Osteoblast (primary cell): Measurements from ENCODE around the gene ST6GALNAC5. TPM values are rescaled to one million over a fixed set of nuclear protein-coding genes. Genes with fewer than 3 reads are reported as not detected.

Experiments used
- DNase-seq: peaks from one replicate; pipeline ENCODE4 v3.0.0; 2011; ENCODE audit warnings: low spot score, mixed read lengths; ENCODE audit not compliant: insufficient read length; ENCODE audit errors: missing footprints
- H2AFZ ChIP-seq: 2 replicates; pipeline ENCODE4 v1.6.0; 2011; ENCODE audit warnings: mild to moderate bottlenecking, low read length
- H3K27ac ChIP-seq: 2 replicates; pipeline ENCODE4 v1.5.1; 2011; ENCODE audit warnings: mild to moderate bottlenecking, low read depth, low read length, moderate library complexity
- H3K27me3 ChIP-seq: 2 replicates; pipeline ENCODE4 v1.6.0; 2012; ENCODE audit warnings: mild to moderate bottlenecking, control low read depth, inconsistent platforms, low read length, moderate library complexity; ENCODE audit not compliant: insufficient read depth
- H3K36me3 ChIP-seq: 2 replicates; pipeline ENCODE4 v1.5.1; 2011; ENCODE audit warnings: mild to moderate bottlenecking, low read length, control low read depth, moderate library complexity; ENCODE audit not compliant: insufficient read depth
- H3K4me1 ChIP-seq: 2 replicates; pipeline ENCODE4 v1.5.1; 2011; ENCODE audit warnings: mild to moderate bottlenecking, low read length, control low read depth, moderate library complexity; ENCODE audit not compliant: insufficient read depth
- H3K4me2 ChIP-seq: 2 replicates; pipeline ENCODE4 v1.6.0; 2011; ENCODE audit warnings: mild to moderate bottlenecking, low read length; ENCODE audit not compliant: insufficient read depth
- H3K4me3 ChIP-seq: fragments of 200-600 bp; sonication (generic); 3 replicates; pipeline ENCODE4 v1.5.1; 2012; ENCODE audit warnings: mild to moderate bottlenecking, low read length, inconsistent platforms; ENCODE audit not compliant: insufficient read depth
- H3K79me2 ChIP-seq: 2 replicates; pipeline ENCODE4 v1.6.0; 2012; ENCODE audit warnings: mild to moderate bottlenecking, low read length, control low read depth, inconsistent platforms; ENCODE audit not compliant: insufficient read depth
- H3K9me3 ChIP-seq: 2 replicates; pipeline ENCODE4 v1.5.1; 2011; ENCODE audit warnings: low read depth, low read length, control low read depth
- H4K20me1 ChIP-seq: 2 replicates; pipeline ENCODE4 v1.6.0; 2012; ENCODE audit warnings: mild to moderate bottlenecking, low read length, control low read depth; ENCODE audit not compliant: insufficient read depth
- CTCF ChIP-seq: IDR thresholded peaks from 2 replicates; pipeline ENCODE4 v1.5.1; 2011; ENCODE audit warnings: mild to moderate bottlenecking, low read depth, low read length, moderate library complexity; ENCODE audit errors: extremely low read depth
- total RNA-seq: library from RNA; depleted of rRNA; stranded (reverse); fragments of >200 nt; gene quantifications from 2 replicates; pipeline ENCODE4 v1.2.3, GENCODE V29; 2012

The ST6GALNAC5 gene
- total RNA-seq, 1 donor: 1.1 TPM

- no peak for DNase-seq
- TF ChIP-seq CTCF: no peak
- Histone ChIP-seq H4K20me1 (no peaks in the 10 kb centered on the region), H3K4me1 (no peaks in the 10 kb centered on the region), H3K79me2 (no peaks in the 10 kb centered on the region), H3K36me3 (no peaks in the 10 kb centered on the region), H3K27ac (no peak overlapping the region), H2AFZ (no peak overlapping the region), H3K27me3 (peaks cover 3% of the 10 kb centered on the region), H3K4me2 (no peak overlapping the region), H3K4me3 (no peak overlapping the region), H3K9me3 (no peaks in the 10 kb centered on the region)
Observed at GRCh38 chr1:77068013-77068412, 200.7 kb downstream of the ST6GALNAC5 start.

- TF ChIP-seq CTCF: no peak
- Histone ChIP-seq H2AFZ (no peak overlapping the region), H4K20me1 (no peaks in the 10 kb centered on the region), H3K4me3 (no peak overlapping the region), H3K4me1 (no peaks in the 10 kb centered on the region), H3K79me2 (no peaks in the 10 kb centered on the region), H3K4me2 (no peak overlapping the region), H3K27ac (no peak overlapping the region), H3K36me3 (no peaks in the 10 kb centered on the region), H3K27me3 (no peaks in the 10 kb centered on the region), H3K9me3 (no peaks in the 10 kb centered on the region)
- DNase-seq: no peak
Observed at GRCh38 chr1:77076759-77077158, 209.5 kb downstream of the ST6GALNAC5 start.

- Histone ChIP-seq H3K4me2 (no peak overlapping the region), H3K27ac (no peak overlapping the region), H3K4me3 (no peak overlapping the region), H2AFZ (no peak overlapping the region), H3K4me1 (no peaks in the 10 kb centered on the region), H4K20me1 (no peaks in the 10 kb centered on the region), H3K36me3 (no peaks in the 10 kb centered on the region), H3K79me2 (no peaks in the 10 kb centered on the region), H3K27me3 (no peaks in the 10 kb centered on the region), H3K9me3 (no peaks in the 10 kb centered on the region)
- TF ChIP-seq CTCF: no peak
- DNase-seq: no peak
Observed at GRCh38 chr1:77081834-77082233, 214.6 kb downstream of the ST6GALNAC5 start.

GRCh38 chr1:77084457-77084856 is 217.2 kb downstream of the ST6GALNAC5 start:
- Histone ChIP-seq H4K20me1 (no peaks in the 10 kb centered on the region), H3K36me3 (no peaks in the 10 kb centered on the region), H2AFZ (no peak overlapping the region), H3K4me1 (no peaks in the 10 kb centered on the region), H3K4me3 (no peak overlapping the region), H3K79me2 (no peaks in the 10 kb centered on the region), H3K27me3 (no peaks in the 10 kb centered on the region), H3K27ac (no peak overlapping the region), H3K9me3 (no peaks in the 10 kb centered on the region), H3K4me2 (no peak overlapping the region)
- DNase-seq: no peak
- no peak for TF ChIP-seq CTCF
